ENCODE measurements around the gene B4GALNT1. TPM values are rescaled to one million over a fixed set of nuclear protein-coding genes. Genes with fewer than 3 reads are reported as not detected.

Gene B4GALNT1
- total and polyA plus RNA-seq, 8 donors = 0.04 to 1.1 (median 0.47) TPM; not detected in 1

DNA sequence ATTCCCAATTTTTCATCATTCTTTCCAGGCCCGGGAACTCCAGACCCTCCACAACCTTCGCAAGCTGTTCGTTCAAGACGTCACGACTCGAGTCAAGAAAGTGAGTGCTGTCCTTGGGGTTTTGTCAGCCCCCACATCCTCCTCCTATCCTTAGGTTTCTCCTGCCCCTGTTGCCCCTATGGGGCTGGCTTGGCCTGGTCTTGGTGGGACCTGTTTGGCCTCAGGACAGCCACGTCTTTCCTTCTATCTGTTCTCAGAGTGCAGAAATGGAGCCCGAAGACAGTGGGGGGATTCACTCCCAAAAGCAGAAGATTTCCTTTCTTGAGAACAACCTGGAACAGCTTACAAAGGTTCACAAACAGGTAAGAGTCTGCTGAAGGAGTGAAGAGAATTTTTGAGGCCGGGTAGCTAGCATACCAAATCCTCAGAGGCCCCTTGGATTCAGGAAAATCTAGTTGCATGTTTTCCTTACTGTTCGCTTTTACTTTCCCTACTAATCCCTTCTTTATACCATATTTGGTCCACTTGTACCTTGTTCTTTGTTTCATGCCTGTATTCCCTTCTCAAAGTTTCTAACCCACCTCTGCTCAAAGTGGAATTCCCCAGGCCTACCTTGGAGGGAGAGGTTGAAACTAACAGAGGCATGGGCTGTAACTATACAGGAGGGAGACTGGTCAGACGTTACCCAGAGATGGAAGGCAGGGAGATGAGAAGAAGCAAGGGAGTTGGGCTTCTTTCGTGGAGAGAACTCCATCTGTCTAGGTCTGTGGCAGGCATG is 54.8 kb downstream of the B4GALNT1 start:
- no peaks in the 10 kb centered on the region for H3K27me3 ChIP-seq
- intact Hi-C loops (cut with DNase I) = loop anchor here in 1 of 3 donors (10.0 kb wide), 1 partner anchor 47 kb away; no protein-coding TSS in a partner anchor
- no peaks in the 10 kb centered on the region for H3K4me1 ChIP-seq
- H3K36me3 ChIP-seq = no peaks in the 10 kb centered on the region
- H3K27ac ChIP-seq = no peak overlapping the region
- DNase-seq (no peak), ATAC-seq (no peak), FAIRE-seq (no peak)
- TF ChIP-seq, protein P1, sequence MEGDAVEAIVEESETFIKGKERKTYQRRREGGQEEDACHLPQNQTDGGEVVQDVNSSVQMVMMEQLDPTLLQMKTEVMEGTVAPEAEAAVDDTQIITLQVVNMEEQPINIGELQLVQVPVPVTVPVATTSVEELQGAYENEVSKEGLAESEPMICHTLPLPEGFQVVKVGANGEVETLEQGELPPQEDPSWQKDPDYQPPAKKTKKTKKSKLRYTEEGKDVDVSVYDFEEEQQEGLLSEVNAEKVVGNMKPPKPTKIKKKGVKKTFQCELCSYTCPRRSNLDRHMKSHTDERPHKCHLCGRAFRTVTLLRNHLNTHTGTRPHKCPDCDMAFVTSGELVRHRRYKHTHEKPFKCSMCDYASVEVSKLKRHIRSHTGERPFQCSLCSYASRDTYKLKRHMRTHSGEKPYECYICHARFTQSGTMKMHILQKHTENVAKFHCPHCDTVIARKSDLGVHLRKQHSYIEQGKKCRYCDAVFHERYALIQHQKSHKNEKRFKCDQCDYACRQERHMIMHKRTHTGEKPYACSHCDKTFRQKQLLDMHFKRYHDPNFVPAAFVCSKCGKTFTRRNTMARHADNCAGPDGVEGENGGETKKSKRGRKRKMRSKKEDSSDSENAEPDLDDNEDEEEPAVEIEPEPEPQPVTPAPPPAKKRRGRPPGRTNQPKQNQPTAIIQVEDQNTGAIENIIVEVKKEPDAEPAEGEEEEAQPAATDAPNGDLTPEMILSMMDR (IDR thresholded peaks at IDR 0.05) = no peak
- 76 to 79% methylated on average over 12 of the region's 12 CpGs for WGBS, 2 donors
- no peaks in the 10 kb centered on the region for H3K9me3 ChIP-seq
- no peak overlapping the region for H3K4me3 ChIP-seq

DNA sequence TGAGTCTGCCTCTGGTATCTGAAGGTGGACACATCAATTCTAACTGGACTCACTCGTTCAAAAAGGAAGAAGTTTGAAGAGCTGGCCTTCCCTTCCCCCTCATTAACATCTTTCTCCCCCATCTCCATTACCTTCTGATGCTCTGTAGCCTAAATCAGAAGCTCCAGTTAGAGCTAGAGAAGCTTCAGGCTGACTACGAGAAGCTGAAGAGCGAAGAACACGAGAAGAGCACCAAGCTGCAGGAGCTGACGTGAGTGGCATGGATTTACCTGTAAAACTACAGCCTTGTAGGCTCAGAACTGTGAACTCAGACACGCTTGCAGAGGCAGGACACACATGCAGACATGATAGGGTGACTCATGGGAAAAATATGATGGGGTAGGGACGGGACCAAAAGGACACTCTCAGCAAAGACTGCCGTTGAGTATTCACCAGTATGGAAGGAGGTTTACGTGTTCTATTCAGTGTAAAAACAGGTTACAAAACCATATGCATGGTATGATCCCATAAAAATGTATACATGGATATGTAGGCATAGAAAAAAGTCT is 56.3 kb downstream of the B4GALNT1 start:
- H3K4me3 ChIP-seq = no peak overlapping the region
- ATAC-seq (no peak), FAIRE-seq (no peak), DNase-seq (no peak)
- 66 to 69% methylated on average over 9 of the region's 9 CpGs for WGBS, 2 donors
- H3K27ac ChIP-seq = no peak overlapping the region
- no peaks in the 10 kb centered on the region for H3K36me3 ChIP-seq
- no peaks in the 10 kb centered on the region for H3K27me3 ChIP-seq
- no peaks in the 10 kb centered on the region for H3K9me3 ChIP-seq
- TF ChIP-seq, protein P1 (IDR thresholded peaks at IDR 0.05) = no peak
- intact Hi-C loops (cut with DNase I) = loop anchor here in 1 of 3 donors (10.0 kb wide), 1 partner anchor 48 kb away; no protein-coding TSS in a partner anchor
- no peaks in the 10 kb centered on the region for H3K4me1 ChIP-seq

Other genes with a start within 250 kb of the B4GALNT1 start
- gene R3HDM2, start 202.2 kb downstream of the B4GALNT1 start, total RNA-seq = 10 to 100 TPM; 22.9 to 39.8 (median 25.5) TPM
- 10 to 100 TPM; 14.5 to 16.8 TPM for gene R3HDM2, start 202.2 kb downstream of the B4GALNT1 start, polyA plus RNA-seq
- gene INHBC, start 198.4 kb downstream of the B4GALNT1 start, total RNA-seq = under 1 TPM in 2 of 6 donors, not detected in 4; 0.09 TPM
- gene INHBC, start 198.4 kb downstream of the B4GALNT1 start, polyA plus RNA-seq = not detected
- gene INHBE, start 177.9 kb downstream of the B4GALNT1 start, total RNA-seq = 10 to 100 TPM in 1 of 6 donors, under 1 TPM in 1, not detected in 4; 0.24 to 17.8 TPM
- gene INHBE, start 177.9 kb downstream of the B4GALNT1 start, polyA plus RNA-seq = under 1 TPM in 1 of 2 donors, not detected in 1; 0.05 TPM
- gene GLI1, start 173.4 kb downstream of the B4GALNT1 start, total RNA-seq = 1 to 10 TPM in 1 of 6 donors, under 1 TPM in 3, not detected in 2; 0.06 to 2.2 (median 0.79) TPM
- under 1 TPM; 0.19 TPM for gene GLI1, start 173.4 kb downstream of the B4GALNT1 start, polyA plus RNA-seq
- gene ARHGAP9, start 153.3 kb downstream of the B4GALNT1 start, total RNA-seq = 10 to 100 TPM in 1 of 6 donors, 1 to 10 TPM in 3, under 1 TPM in 2; 0.39 to 11.7 (median 3.6) TPM
- gene ARHGAP9, start 153.3 kb downstream of the B4GALNT1 start, polyA plus RNA-seq = 1 to 10 TPM; 6.2 to 6.5 TPM
- 100 to 1,000 TPM in 1 of 6 donors, 10 to 100 TPM in 5; 33.4 to 210 (median 80.7) TPM for gene MARS1, start 145.1 kb downstream of the B4GALNT1 start, total RNA-seq
- 10 to 100 TPM; 87.5 to 90.6 TPM for gene MARS1, start 145.1 kb downstream of the B4GALNT1 start, polyA plus RNA-seq
- gene DDIT3, start 112.7 kb downstream of the B4GALNT1 start, total RNA-seq = 10 to 100 TPM in 2 of 6 donors, 1 to 10 TPM in 4; 8.5 to 45.9 (median 9.0) TPM
- gene DDIT3, start 112.7 kb downstream of the B4GALNT1 start, polyA plus RNA-seq = 10 to 100 TPM; 27.5 to 52.7 TPM
- 10 to 100 TPM; 37.4 to 66.1 (median 46.1) TPM for gene MBD6, start 110.4 kb downstream of the B4GALNT1 start, total RNA-seq
- gene MBD6, start 110.4 kb downstream of the B4GALNT1 start, polyA plus RNA-seq = 10 to 100 TPM; 62.9 to 87.1 TPM
- gene DCTN2, start 86.0 kb downstream of the B4GALNT1 start, total RNA-seq = 10 to 100 TPM; 54.9 to 66.2 (median 63.5) TPM
- gene DCTN2, start 86.0 kb downstream of the B4GALNT1 start, polyA plus RNA-seq = 100 to 1,000 TPM in 1 of 2 donors, 10 to 100 TPM in 1; 73.7 to 117 TPM
- gene KIF5A, start 83.2 kb downstream of the B4GALNT1 start, total RNA-seq = under 1 TPM; 0.25 to 0.95 (median 0.47) TPM
- 1 to 10 TPM in 1 of 2 donors, under 1 TPM in 1; 0.76 to 2.9 TPM for gene KIF5A, start 83.2 kb downstream of the B4GALNT1 start, polyA plus RNA-seq
- gene PIP4K2C, start 42.0 kb downstream of the B4GALNT1 start, total RNA-seq = 10 to 100 TPM; 11.3 to 17.0 (median 15.4) TPM
- 10 to 100 TPM in 1 of 2 donors, 1 to 10 TPM in 1; 5.3 to 15.9 TPM for gene PIP4K2C, start 42.0 kb downstream of the B4GALNT1 start, polyA plus RNA-seq
- gene DTX3, start 28.4 kb downstream of the B4GALNT1 start, total RNA-seq = 10 to 100 TPM in 4 of 6 donors, 1 to 10 TPM in 2; 9.0 to 22.9 (median 12.1) TPM
- gene DTX3, start 28.4 kb downstream of the B4GALNT1 start, polyA plus RNA-seq = 10 to 100 TPM; 36.6 to 71.7 TPM
- gene ARHGEF25, start 21.8 kb downstream of the B4GALNT1 start, total RNA-seq = 1 to 10 TPM; 1.8 to 7.0 (median 3.3) TPM
- gene ARHGEF25, start 21.8 kb downstream of the B4GALNT1 start, polyA plus RNA-seq = 10 to 100 TPM; 16.5 to 22.1 TPM
- gene OS9, start 60.9 kb upstream of the B4GALNT1 start, total RNA-seq = 100 to 1,000 TPM; 177 to 254 (median 196) TPM
- gene OS9, start 60.9 kb upstream of the B4GALNT1 start, polyA plus RNA-seq = 100 to 1,000 TPM; 177 to 192 TPM
- gene AGAP2, start 105.5 kb upstream of the B4GALNT1 start, total RNA-seq = 1 to 10 TPM in 1 of 6 donors, under 1 TPM in 5; 0.24 to 1.2 (median 0.72) TPM
- 1 to 10 TPM in 1 of 2 donors, under 1 TPM in 1; 0.87 to 3.0 TPM for gene AGAP2, start 105.5 kb upstream of the B4GALNT1 start, polyA plus RNA-seq
- gene TSPAN31, start 111.8 kb upstream of the B4GALNT1 start, total RNA-seq = 10 to 100 TPM; 12.2 to 17.9 (median 14.5) TPM
- gene TSPAN31, start 111.8 kb upstream of the B4GALNT1 start, polyA plus RNA-seq = 10 to 100 TPM; 13.0 to 29.8 TPM
- gene CDK4, start 119.1 kb upstream of the B4GALNT1 start, total RNA-seq = 10 to 100 TPM; 30.6 to 48.5 (median 40.3) TPM
- gene CDK4, start 119.1 kb upstream of the B4GALNT1 start, polyA plus RNA-seq = 10 to 100 TPM; 26.7 to 43.4 TPM
- 10 to 100 TPM in 1 of 6 donors, 1 to 10 TPM in 5; 6.7 to 11.3 (median 7.6) TPM for gene MARCHF9, start 121.9 kb upstream of the B4GALNT1 start, total RNA-seq
- 10 to 100 TPM; 17.2 to 32.5 TPM for gene MARCHF9, start 121.9 kb upstream of the B4GALNT1 start, polyA plus RNA-seq
- 1 to 10 TPM; 2.1 to 5.8 (median 3.8) TPM for gene CYP27B1, start 133.9 kb upstream of the B4GALNT1 start, total RNA-seq
- 1 to 10 TPM; 1.6 to 3.3 TPM for gene CYP27B1, start 133.9 kb upstream of the B4GALNT1 start, polyA plus RNA-seq
- 10 to 100 TPM; 11.5 to 28.5 (median 15.9) TPM for gene METTL1, start 138.9 kb upstream of the B4GALNT1 start, total RNA-seq
- 10 to 100 TPM; 43.3 to 55.9 TPM for gene METTL1, start 138.9 kb upstream of the B4GALNT1 start, polyA plus RNA-seq
- gene EEF1AKMT3, start 139.4 kb upstream of the B4GALNT1 start, total RNA-seq = 10 to 100 TPM in 5 of 6 donors, 1 to 10 TPM in 1; 9.3 to 20.8 (median 16.0) TPM
- 1 to 10 TPM; 3.7 to 7.2 TPM for gene EEF1AKMT3, start 139.4 kb upstream of the B4GALNT1 start, polyA plus RNA-seq
- gene TSFM, start 149.6 kb upstream of the B4GALNT1 start, total RNA-seq = 10 to 100 TPM in 4 of 6 donors, 1 to 10 TPM in 2; 7.2 to 14.2 (median 12.1) TPM
- 10 to 100 TPM; 13.2 to 16.7 TPM for gene TSFM, start 149.6 kb upstream of the B4GALNT1 start, polyA plus RNA-seq
- gene AVIL, start 185.5 kb upstream of the B4GALNT1 start, total RNA-seq = 10 to 100 TPM in 1 of 6 donors, 1 to 10 TPM in 5; 1.6 to 11.7 (median 3.7) TPM
- 10 to 100 TPM; 11.7 to 15.9 TPM for gene AVIL, start 185.5 kb upstream of the B4GALNT1 start, polyA plus RNA-seq
- gene CTDSP2, start 213.5 kb upstream of the B4GALNT1 start, total RNA-seq = 100 to 1,000 TPM in 2 of 6 donors, 10 to 100 TPM in 4; 88.8 to 165 (median 94.5) TPM
- gene CTDSP2, start 213.5 kb upstream of the B4GALNT1 start, polyA plus RNA-seq = 10 to 100 TPM; 38.7 to 48.6 TPM